ENCODE data around the gene GCNT3.

Gene GCNT3, protein sequence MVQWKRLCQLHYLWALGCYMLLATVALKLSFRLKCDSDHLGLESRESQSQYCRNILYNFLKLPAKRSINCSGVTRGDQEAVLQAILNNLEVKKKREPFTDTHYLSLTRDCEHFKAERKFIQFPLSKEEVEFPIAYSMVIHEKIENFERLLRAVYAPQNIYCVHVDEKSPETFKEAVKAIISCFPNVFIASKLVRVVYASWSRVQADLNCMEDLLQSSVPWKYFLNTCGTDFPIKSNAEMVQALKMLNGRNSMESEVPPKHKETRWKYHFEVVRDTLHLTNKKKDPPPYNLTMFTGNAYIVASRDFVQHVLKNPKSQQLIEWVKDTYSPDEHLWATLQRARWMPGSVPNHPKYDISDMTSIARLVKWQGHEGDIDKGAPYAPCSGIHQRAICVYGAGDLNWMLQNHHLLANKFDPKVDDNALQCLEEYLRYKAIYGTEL

GRCh38 chr15:59611276-59612260 is at the start of gene GCNT3:
GCNT3 (plus strand) TSS chr15:59611783; CDS start chr15:59618239, 6,456 bp downstream.
- no peak for DNase-seq

- no peak for DNase-seq
These were observed 49.0 kb upstream of the GCNT3 start for GRCh38 chr15:59562448-59563186.

DNA sequence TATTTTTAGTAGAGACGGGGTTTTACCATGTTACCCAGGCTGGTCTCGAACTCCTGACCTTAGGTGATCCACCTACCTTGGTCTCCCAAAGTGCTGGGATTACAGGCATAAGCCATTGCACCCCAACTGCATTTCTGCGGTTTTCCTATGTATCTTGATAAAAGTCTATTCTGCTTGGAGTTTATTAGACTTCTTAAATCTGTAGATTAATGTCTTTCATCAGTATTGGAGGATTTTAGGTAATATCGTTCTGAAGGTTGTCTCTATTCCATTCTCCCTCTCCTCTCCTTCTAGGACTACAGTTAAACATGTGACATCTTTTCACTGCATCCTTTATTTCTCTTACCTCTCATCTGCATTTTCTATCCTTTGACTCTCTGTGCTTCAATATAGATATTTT is 46.3 kb upstream of the GCNT3 start:
- DNase-seq, result no peak

GRCh38 chr15:59567324-59567723 is 44.3 kb upstream of the GCNT3 start:
- no peak for DNase-seq

GRCh38 chr15:59569477-59569876 is 42.1 kb upstream of the GCNT3 start:
- DNase-seq, result no peak

GRCh38 chr15:59570315-59570714 is 41.3 kb upstream of the GCNT3 start:
- no peak for DNase-seq

GRCh38 chr15:59571606-59572005 is 40.0 kb upstream of the GCNT3 start:
- no peak for DNase-seq

GRCh38 chr15:59583088-59583487 is 28.5 kb upstream of the GCNT3 start:
- no peak for DNase-seq

DNA sequence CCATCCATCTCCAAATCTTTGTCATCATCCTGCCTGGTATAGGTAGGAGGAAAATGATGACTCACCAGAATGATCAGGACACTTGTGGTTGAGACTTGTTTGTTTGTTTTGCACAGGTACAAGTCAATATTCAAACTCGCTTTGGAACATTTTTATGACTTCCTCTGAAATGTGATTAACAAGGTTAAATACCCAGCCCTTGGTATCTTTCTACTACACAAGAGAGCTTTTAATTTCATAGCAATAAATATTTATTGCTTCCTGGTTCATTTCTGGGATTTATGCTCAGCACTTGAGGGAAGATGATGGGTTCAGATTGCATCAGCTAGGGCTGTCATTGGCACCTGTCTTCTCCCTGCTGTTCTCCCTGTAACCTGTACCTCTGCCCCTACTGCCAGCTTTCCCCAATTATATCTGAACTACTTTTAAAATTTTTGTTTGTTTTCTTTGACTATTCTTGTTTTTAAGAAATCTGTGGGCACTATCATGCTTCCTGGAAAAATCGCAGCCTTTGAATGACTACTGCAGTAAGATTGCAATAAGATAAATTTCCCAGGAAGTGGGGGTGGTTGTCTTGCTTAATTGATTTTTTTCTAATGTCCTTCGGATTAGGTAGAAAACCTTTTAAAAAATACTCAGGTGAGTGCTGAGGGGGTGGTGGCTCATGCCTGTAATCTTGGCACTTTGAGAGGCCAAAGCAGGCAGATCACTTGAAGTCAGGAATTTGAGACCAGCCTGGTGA is 24.3 kb upstream of the GCNT3 start:
- DNase-seq, result no peak

GRCh38 chr15:59590027-59590426 is 21.6 kb upstream of the GCNT3 start:
- no peak for DNase-seq

DNA sequence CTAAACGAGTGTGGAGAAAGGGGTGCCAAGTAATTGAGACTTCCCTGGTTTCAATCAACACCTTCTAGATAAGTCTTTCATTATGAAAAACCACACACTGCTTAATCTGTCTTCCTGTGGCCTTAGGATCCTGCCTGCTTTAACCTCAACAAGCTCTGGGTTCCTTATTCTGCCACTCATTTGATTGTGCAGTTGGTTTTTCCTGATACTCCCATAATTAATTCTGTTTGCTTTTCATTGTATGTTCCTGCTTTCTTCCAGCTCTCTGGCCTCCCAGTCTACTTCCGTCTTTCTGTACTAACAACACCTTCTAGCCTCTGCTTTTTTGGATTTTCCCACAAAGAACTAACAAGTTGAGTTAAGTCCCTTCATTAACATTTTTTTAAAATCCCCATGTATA is 20.2 kb upstream of the GCNT3 start:
- peak; percentile 32 for DNase-seq

DNA sequence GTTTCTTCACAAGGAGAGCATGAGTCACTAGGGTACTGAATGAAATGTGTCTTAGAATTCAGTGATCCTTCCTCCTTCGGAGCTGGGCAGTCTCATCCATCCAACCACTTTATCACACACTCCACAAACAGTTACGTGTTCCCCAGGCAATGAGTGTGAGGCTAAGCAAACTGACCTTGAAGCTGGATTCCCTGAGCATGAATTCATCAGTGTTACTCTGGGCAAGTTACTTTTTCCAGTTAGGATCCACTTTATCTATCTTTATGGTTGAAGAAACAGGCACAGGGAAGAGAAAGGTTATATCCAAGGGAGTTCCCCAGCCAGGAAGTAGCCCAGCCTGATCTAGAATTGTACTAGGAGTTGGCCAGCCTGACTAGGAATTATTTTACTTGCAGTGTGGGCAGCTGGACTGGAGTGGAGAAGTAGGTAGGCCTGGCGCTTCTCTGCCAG is 17.1 kb upstream of the GCNT3 start:
- DNase-seq, result no peak

DNA sequence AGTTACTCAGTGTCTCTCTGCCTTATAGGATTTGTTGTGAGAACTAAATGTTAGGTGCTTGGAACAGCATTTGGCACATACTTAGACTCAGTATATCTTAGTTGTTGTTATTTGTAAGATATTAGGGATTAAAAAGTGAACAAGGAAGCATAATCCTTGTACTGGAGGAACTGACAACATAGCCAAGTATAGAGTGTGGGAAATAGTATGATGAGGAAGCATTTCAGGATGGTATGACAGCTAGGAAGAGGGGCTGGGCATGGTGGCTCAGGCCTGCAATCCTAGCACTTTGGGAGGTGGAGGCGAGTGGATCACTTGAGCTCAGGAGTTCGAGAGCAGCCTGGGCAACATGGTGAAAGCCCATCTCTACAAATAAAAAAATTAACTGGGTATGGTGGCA is 16.6 kb upstream of the GCNT3 start:
- no peak for DNase-seq

GRCh38 chr15:59595434-59595915 is 16.1 kb upstream of the GCNT3 start:
- DNase-seq, result no peak

GRCh38 chr15:59596640-59597039 is 14.9 kb upstream of the GCNT3 start:
- DNase-seq, result no peak

GRCh38 chr15:59598461-59598860 is 13.1 kb upstream of the GCNT3 start:
- no peak for DNase-seq

DNA sequence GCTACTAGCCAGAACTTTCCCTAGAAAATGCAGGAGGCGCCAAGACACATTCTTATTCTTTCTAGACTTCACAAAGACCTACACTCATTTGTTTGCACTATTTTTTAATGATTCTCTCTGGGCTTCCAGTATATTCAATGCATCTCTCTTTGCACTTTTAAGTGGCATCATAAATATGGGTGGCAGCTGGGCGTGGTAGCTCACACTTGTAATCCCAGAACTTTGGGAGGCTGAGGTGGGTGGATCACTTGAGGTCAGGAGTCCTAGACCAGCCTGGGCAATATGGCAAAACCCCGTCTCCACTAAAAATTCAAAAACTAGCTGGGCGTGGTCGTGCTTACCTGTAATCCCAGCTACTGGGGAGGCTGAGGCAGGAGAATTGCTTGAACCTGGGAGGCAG is 5.6 kb upstream of the GCNT3 start:
- no peak for DNase-seq

DNA sequence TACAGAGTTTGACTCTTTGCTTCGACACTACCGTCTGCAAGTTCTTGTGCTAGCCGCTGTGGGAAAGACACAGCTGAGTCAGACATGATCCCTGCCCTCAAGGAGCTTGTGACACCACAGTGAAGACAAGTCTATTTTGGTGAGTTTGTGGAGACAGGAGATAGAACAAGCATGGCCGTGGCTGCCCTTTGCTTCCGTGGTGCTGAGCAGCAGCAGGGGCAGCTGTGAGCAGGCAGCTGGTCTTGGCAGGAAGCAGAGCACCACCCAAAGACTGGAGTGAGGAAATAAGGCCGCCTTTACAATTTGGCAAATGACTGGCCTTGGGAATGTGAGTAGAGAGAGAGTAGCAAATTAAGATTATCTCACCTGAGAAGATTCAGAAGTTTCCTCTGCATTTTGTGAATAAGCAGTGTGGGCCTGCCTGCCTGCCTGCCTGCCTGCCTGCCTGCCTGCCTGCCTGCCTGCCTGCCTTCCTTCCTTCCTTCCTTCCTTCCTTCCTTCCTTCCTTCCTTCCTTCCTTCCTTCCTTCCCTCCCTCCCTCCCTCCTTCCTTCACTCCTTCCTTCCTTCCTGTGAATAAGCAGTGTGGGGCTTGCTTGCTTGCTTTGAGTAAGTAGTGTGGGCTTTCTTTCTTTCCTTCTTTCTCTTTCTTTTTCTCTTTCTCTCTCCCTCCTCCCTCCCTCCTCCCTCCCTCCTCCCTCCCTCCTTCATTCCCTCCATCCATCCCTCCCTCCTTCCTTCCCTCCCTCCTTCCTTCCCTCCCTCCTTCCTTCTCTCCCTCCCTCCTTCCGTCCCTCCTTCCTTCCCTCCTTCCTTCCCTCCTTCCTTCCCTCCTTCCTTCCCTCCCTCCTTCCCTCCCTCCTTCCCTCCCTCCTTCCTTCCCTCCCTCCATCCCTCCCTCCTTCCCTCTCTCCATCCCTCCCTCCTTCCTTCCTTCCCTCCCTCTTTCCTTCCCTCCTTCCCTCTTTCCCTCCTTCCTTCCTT is 1.6 kb upstream of the GCNT3 start:
- DNase-seq, result no peak

DNA sequence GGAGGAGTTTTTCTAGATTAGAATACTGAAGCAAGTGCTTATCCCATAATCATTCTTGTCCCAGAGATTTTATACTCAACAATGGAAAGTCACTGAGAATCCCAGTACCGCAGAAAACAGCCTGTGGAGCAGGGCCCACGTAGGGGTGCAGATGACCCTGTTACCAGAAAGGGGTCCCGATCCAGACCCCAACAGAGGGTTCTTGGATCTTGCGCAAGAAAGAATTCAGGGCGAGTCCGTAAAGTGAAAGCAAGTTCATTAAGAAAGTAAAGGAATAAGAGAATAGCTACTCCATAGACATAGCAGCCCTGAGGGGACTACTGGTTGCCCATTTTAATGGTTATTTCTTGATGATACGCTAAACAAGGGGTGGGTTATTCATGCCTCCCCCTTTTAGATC is 2.6 kb downstream of the GCNT3 start:
- DNase-seq, result no peak

DNA sequence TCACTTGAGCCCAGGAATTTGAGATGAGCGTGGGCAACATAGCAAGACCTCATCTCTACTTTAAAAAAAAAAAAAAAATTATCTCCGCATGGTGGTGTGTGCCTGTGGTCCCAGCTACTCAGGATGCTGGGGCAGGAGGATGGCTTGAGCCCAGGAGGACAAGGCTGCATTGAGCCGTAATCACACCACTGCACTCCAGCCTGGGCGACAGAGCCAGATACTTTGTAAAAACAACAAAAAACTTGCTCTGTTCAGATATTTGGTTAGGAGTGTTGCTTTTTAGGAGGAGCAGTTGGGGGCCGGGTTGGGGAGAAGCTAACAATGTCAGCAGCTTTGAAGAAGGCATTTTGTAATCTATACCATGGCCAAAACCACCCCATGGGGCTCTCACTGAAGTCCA is 4.1 kb downstream of the GCNT3 start:
- no peak for DNase-seq

DNA sequence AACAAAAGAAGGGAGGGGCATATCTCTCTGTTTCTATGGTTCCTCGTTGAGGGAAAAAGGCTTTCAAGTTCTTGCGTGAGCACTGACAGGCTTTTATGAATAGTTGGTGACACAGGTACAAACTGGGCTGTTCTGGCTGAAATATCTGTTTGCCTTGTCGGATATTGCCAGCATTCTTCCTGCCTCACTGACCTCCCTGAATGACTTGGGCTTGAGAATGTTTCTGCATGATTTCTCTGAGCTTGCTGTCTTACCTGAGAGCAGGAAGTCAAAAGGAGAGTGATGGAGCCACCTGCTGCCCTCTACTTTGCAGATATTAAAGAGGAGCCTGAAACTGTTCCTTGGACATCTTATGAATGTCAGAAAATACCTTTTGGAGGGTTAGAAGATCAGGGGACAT is 4.8 kb downstream of the GCNT3 start:
- no peak for DNase-seq
